HG02610 (cell line): Measurements from ENCODE around the gene HYCC2.
"Not testable (repeated sequence)": the region's sequence is repeated elsewhere in the genome, so short reads cannot be mapped to it uniquely, and the experiment has no call there.

Experiments used
- ATAC-seq: cut with Tn5 transposase; IDR thresholded peaks from one replicate; pipeline ENCODE4 v1.9.1; 2021; ENCODE audit warnings: mild to moderate bottlenecking, moderate library complexity; ENCODE audit not compliant: unreplicated experiment

HYCC2 gene

DNA sequence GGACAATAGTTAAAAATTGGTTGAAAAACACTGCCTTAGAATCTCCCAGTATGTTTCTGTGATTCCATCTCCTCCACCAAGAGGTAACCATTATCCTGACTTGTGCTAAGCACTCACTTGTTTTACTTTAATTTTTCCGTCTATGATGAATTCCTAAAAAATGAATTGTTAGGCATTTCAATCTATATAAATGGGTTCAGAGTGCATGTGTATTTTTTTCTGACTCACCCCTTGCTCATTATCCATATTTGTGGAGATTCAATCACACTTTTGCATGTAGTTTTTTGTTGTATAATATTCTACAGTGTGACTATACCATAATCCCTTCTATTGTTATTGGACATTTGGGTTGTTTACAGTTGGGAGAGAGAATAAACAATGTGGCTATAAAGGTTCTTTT lies 1.6 kb upstream of the HYCC2 start:
- ATAC-seq, result no peak

- ATAC-seq, result peak; percentile 1
Observed at GRCh38 chr2:201072201-201072530, 695 bp upstream of the HYCC2 start.

GRCh38 chr2:201070948-201071478 lies 458 bp downstream of the HYCC2 start:
- peak; percentile 7 for ATAC-seq

GRCh38 chr2:201064797-201065329 lies 6.6 kb downstream of the HYCC2 start:
- no peak for ATAC-seq

GRCh38 chr2:201063516-201063915 lies 8.0 kb downstream of the HYCC2 start:
- ATAC-seq, result not testable (repeated sequence)

- ATAC-seq, result no peak
Observed at GRCh38 chr2:201059961-201060755, 11.3 kb downstream of the HYCC2 start.

DNA sequence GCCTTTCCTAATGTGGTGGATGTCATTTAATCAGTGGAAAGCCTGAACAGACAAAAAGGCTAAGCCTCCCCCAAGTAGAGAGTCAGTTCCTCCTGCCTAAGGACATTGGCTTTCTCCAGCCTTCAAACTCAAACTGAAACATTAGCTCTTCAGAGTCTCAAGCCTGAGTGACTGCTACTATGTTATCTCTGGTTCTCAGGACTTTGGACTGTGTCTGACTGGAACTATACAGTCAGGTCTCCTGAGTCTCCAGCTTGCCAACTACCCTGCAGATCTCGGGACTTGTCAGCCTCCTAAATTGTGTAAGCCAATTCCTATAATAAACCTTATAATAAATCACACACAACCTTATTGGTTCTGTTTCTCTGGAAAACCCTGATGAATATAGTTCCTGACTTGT lies 12.6 kb downstream of the HYCC2 start:
- no peak for ATAC-seq

- ATAC-seq, result no peak
Observed at GRCh38 chr2:201057715-201058248, 13.7 kb downstream of the HYCC2 start.

GRCh38 chr2:201057087-201057521 lies 14.4 kb downstream of the HYCC2 start:
- ATAC-seq, result no peak

- ATAC-seq, result no peak
Observed at GRCh38 chr2:201049455-201049854, 22.0 kb downstream of the HYCC2 start.

DNA sequence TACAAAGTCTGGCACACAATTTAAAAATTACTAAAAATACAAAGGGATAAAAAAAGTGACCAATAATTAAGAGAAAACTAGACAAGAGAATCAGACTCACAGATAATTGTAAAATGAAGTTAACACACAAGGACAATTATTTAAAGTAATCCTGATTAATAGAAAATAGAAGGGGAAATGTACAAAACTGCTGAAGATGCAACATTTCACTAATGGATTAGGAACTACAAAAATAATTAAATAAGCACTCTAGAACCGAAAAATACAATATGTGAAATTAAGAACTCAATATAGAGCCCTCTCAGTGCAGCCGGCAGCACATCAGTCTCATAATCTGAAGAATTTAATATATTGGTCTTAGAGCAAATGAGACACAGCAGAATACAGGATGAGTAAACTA lies 24.6 kb downstream of the HYCC2 start:
- ATAC-seq, result no peak

- not testable (repeated sequence) for ATAC-seq
Observed at GRCh38 chr2:201043050-201043449, 28.4 kb downstream of the HYCC2 start.

GRCh38 chr2:201042451-201042850 lies 29.0 kb downstream of the HYCC2 start:
- ATAC-seq, result not testable (repeated sequence)

DNA sequence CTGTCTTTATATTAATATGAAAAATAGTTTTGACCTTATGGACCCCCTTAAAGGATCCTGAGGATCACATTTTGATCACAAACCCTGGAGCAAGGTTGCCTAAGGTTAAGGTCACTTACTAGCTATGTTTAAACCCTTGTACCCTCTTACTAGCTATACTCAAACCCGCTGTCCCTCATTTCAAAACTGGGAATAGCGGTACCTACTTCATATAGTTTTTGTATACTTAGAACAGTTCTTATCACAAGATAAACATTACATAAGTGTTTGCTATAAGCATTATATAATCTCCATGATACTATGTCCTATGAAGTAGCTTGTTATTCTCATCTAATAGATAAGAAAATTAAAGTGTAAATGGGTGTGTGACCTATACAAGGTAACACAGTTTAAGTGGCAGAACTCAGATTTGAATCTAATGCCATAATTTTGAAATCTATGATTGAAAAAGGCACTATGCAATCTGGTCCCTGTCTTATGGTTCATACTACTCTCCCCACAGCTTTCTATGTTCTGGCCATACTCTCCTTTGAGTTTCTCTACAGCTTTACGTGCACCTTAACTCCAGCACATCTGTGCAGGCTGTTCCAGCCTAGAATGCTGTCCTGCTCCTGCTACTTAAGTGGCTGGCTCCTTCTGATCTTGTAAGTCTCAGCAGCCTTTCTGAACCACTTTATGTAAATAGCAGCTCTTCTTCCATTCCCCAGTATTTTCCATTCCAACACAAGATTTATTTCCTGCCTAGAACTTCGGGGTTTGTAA lies 30.4 kb downstream of the HYCC2 start:
- no peak for ATAC-seq

- no peak for ATAC-seq
Observed at GRCh38 chr2:201038855-201039254, 32.6 kb downstream of the HYCC2 start.

DNA sequence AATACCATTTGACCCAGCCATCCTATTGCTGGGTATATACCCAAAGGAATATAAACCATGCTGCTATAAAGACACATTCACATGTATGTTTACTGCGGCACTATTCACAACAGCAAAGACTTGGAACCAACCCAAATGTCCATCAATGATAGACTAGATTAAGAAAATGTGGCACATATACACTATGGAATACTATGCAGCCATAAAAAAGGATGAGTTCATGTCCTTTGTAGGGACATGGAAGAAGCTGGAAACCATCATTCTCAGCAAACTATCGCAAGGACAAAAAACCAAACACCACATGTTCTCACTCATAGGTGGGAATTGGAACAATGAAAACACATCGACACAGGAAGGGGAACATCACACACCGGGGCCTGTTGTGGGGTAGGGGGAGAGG lies 33.1 kb downstream of the HYCC2 start:
- not testable (repeated sequence) for ATAC-seq

- ATAC-seq, result not testable (repeated sequence)
Observed at GRCh38 chr2:201034355-201034754, 37.1 kb downstream of the HYCC2 start.

DNA sequence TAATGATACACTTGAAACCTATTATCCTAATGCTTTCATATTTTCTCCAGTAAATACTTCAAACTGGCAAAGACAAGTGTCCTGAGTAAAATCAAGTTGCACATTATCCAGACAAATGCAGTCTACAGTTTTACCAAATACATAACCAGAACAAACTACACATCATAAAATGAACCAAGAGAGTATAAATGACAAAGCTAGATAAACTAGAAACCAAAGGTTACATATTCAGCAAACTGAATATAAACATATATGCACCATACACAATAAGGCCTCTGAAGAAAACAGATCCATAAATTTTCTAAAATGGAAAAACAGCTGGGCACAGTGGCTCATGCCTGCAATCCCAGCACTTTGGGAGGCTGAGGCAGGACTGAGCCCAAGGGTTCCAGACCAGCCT lies 47.0 kb downstream of the HYCC2 start:
- no peak for ATAC-seq

- ATAC-seq, result no peak
Observed at GRCh38 chr2:201021914-201022313, 49.6 kb downstream of the HYCC2 start.
